GM23248 (cell line): ENCODE results near the gene FAM163A. TPM values are rescaled to one million over a fixed set of nuclear protein-coding genes. Genes with fewer than 3 reads are reported as not detected.
A peak's percentile ranks its signal among the peaks of the same experiment; 100 is the strongest.

Source experiments
- DNase-seq: peaks from one replicate; pipeline ENCODE4 v3.0.0-alpha.2; 2015
- H2AFZ ChIP-seq: fragments of 200-600 bp; sonication (generic); 2 replicates; pipeline ENCODE4 v1.6.1; 2016; ENCODE audit warnings: antibody characterized with exemption
- H3F3A ChIP-seq: fragments of 200-600 bp; sonication (generic); 2 replicates; pipeline ENCODE4 v1.6.1; 2016; ENCODE audit warnings: mild to moderate bottlenecking, antibody characterized with exemption, mixed run types; ENCODE audit not compliant: insufficient read depth
- H3K27ac ChIP-seq: fragments of 200-600 bp; sonication (generic); 2 replicates; pipeline ENCODE4 v1.5.1; 2016; ENCODE audit warnings: mild to moderate bottlenecking
- H3K27me3 ChIP-seq: fragments of 200-600 bp; sonication (generic); replicated peaks from 2 replicates; pipeline ENCODE4 v1.6.1; 2016; ENCODE audit warnings: mild to moderate bottlenecking; ENCODE audit not compliant: insufficient read depth
- H3K36me3 ChIP-seq: fragments of 200-600 bp; sonication (generic); 2 replicates; pipeline ENCODE4 v1.6.1; 2016; ENCODE audit warnings: low read depth, mild to moderate bottlenecking
- H3K4me1 ChIP-seq: fragments of 200-600 bp; sonication (generic); 2 replicates; pipeline ENCODE4 v1.6.1; 2016; ENCODE audit warnings: mild to moderate bottlenecking; ENCODE audit not compliant: insufficient read depth
- H3K4me2 ChIP-seq: fragments of 200-600 bp; sonication (generic); one replicate; pipeline ENCODE4 v1.6.1; 2016; ENCODE audit warnings: mild to moderate bottlenecking; ENCODE audit not compliant: unreplicated experiment
- H3K4me3 ChIP-seq: fragments of 200-600 bp; sonication (generic); 2 replicates; pipeline ENCODE4 v1.5.1; 2016; ENCODE audit warnings: mild to moderate bottlenecking
- H3K79me2 ChIP-seq: fragments of 200-600 bp; sonication (generic); 2 replicates; pipeline ENCODE4 v1.6.1; 2016; ENCODE audit warnings: mild to moderate bottlenecking; ENCODE audit not compliant: insufficient read depth
- H3K9ac ChIP-seq: fragments of 200-600 bp; sonication (generic); 2 replicates; pipeline ENCODE4 v1.6.1; 2016; ENCODE audit warnings: mild to moderate bottlenecking
- H3K9me2 ChIP-seq: fragments of 200-600 bp; sonication (generic); 2 replicates; pipeline ENCODE4 v1.6.1; 2016; ENCODE audit warnings: mixed run types, mild to moderate bottlenecking, moderate library complexity; ENCODE audit not compliant: insufficient read depth
- H3K9me3 ChIP-seq: fragments of 200-600 bp; sonication (generic); one replicate; pipeline ENCODE4 v1.6.1; 2017; ENCODE audit warnings: low read depth
- H4K20me1 ChIP-seq: fragments of 200-600 bp; sonication (generic); 2 replicates; pipeline ENCODE4 v1.6.0; 2016; ENCODE audit not compliant: insufficient read depth
- EZH2 ChIP-seq: fragments of 200-600 bp; sonication (generic); IDR thresholded peaks from 2 replicates; pipeline ENCODE4 v1.6.1; 2018; ENCODE audit warnings: antibody characterized with exemption, mild to moderate bottlenecking; ENCODE audit not compliant: insufficient read depth, poor library complexity, severe bottlenecking
- EZH2phosphoT487 ChIP-seq: fragments of 200-600 bp; sonication (generic); IDR thresholded peaks from 2 replicates; pipeline ENCODE4 v1.6.1; 2018; ENCODE audit warnings: antibody characterized with exemption, moderate library complexity, mild to moderate bottlenecking, low read depth; ENCODE audit not compliant: insufficient read depth
- WGBS, 2 experiments: methylation state at CpG; one replicate each; pipeline ENCODE4 v1.1.6; 2015 to 2017; ENCODE audit warnings: low lambda C conversion rate in 2 of 2, low coverage in 1 of 2; ENCODE audit errors: missing lambda C conversion rate in 2 of 2; 5-methylcytosine and 5-hydroxymethylcytosine counted together
- in situ Hi-C: fragments of 300-500 bp; cut with MboI; formaldehyde crosslinking; loops from 2 replicates; pipeline ENCODE4 v1.15.0; 2020
- polyA plus RNA-seq: library from polyadenylated mRNA; unstranded; fragments of >200 nt; fragmentation: Nextera tagmentation; extraction: Ambion mirVana; gene quantifications from 2 replicates; pipeline ENCODE4 v1.2.1, GENCODE V29; 2016
- total RNA-seq: library from RNA; depleted of rRNA; stranded (reverse); fragments of >200 nt; shearing (Covaris generic); gene quantifications from 2 replicates; pipeline ENCODE4 v1.2.3, GENCODE V29; 2014

FAM163A gene
- total and polyA plus RNA-seq, 2 experiments from 2014 or later, result not detected

GRCh38 chr1:179810367-179810715, 67.2 kb downstream of the FAM163A start:
- WGBS, 2 experiments, result 51% methylated on average over 7 of the region's 7 CpGs
- in situ Hi-C loops, result no loop called here
- Histone ChIP-seq H3K9ac (no peak overlapping the region), H3K9me2 (no peaks in the 10 kb centered on the region), H3K27me3 (peaks cover 10% of the 10 kb centered on the region; the same call in 1 of the 2 replicates), H3K9me3 (no peaks in the 10 kb centered on the region), H3K4me3 (no peak overlapping the region), H3K36me3 (no peaks in the 10 kb centered on the region), H2AFZ (no peak overlapping the region), H3K79me2 (no peaks in the 10 kb centered on the region), H3F3A (no peaks in the 10 kb centered on the region), H4K20me1 (no peaks in the 10 kb centered on the region), H3K27ac (no peak overlapping the region), H3K4me1 (no peaks in the 10 kb centered on the region), H3K4me2 (no peak overlapping the region)
- no peak for DNase-seq
- TF ChIP-seq EZH2phosphoT487 (no peak), EZH2 (no peak)

GRCh38 chr1:179812501-179813292, 69.6 kb downstream of the FAM163A start:
- H3K9me2 ChIP-seq, result no peaks in the 10 kb centered on the region
- H3K4me1 ChIP-seq, result 0 out of 2 replicates have a peak, but pooled peaks cover 2% of the 10 kb centered on the region
- H3K27ac ChIP-seq, result no peak overlapping the region
- 73 to 74% methylated on average over 35 to 37 of the region's 37 CpGs for whole genome bisulfite sequencing, 2 experiments
- no peaks in the 10 kb centered on the region for H3K79me2 ChIP-seq
- no peak for DNase-seq
- H3K36me3 ChIP-seq, result no peaks in the 10 kb centered on the region
- no peak overlapping the region for H3K4me3 ChIP-seq
- no peak overlapping the region for H2AFZ ChIP-seq
- in situ Hi-C loops, result no loop called here
- H3K9me3 ChIP-seq, result no peaks in the 10 kb centered on the region
- H4K20me1 ChIP-seq, result no peaks in the 10 kb centered on the region
- TF ChIP-seq EZH2phosphoT487, result no peak
- TF ChIP-seq EZH2, result no peak
- H3K9ac ChIP-seq, result no peak overlapping the region
- no peaks in the 10 kb centered on the region for H3F3A ChIP-seq
- no peak overlapping the region for H3K4me2 ChIP-seq
- H3K27me3 ChIP-seq, result peaks cover 10% of the 10 kb centered on the region; the same call in 1 of the 2 replicates

GRCh38 chr1:179813626-179814545, 70.8 kb downstream of the FAM163A start:
- H3K27me3 ChIP-seq, result peaks cover 10% of the 10 kb centered on the region; the same call in 1 of the 2 replicates
- TF ChIP-seq EZH2phosphoT487, result no peak
- no peak for TF ChIP-seq EZH2
- no peaks in the 10 kb centered on the region for H3K9me2 ChIP-seq
- no peak for DNase-seq
- H3K27ac ChIP-seq, result no peak overlapping the region
- H4K20me1 ChIP-seq, result no peaks in the 10 kb centered on the region
- no peaks in the 10 kb centered on the region for H3K79me2 ChIP-seq
- H3K9me3 ChIP-seq, result no peaks in the 10 kb centered on the region
- 66 to 71% methylated on average over 27 to 28 of the region's 28 CpGs for WGBS, 2 experiments
- in situ Hi-C loops, result no loop called here
- H3F3A ChIP-seq, result no peaks in the 10 kb centered on the region
- peaks cover 11% of the 10 kb centered on the region; the same call in 1 of the 2 replicates for H3K4me1 ChIP-seq
- no peak overlapping the region; the same call in 1 of the 2 replicates for H3K9ac ChIP-seq
- peak overlapping the region; percentile 68 for H3K4me3 ChIP-seq
- H2AFZ ChIP-seq, result peak overlapping the region; percentile 88
- H3K4me2 ChIP-seq, result peak overlapping the region; percentile 98
- no peaks in the 10 kb centered on the region for H3K36me3 ChIP-seq

- TF ChIP-seq EZH2phosphoT487 (no peak), EZH2 (no peak)
- 1 to 3% methylated on average over 16 of the region's 16 CpGs for WGBS, 2 experiments
- H3K4me3 ChIP-seq, result peak overlapping the region; percentile 68
- no peak overlapping the region for H3K27ac ChIP-seq
- H3K4me2 ChIP-seq, result peak overlapping the region; percentile 98
- H3K9ac ChIP-seq, result peak overlapping the region; percentile 52
- H3F3A ChIP-seq, result no peaks in the 10 kb centered on the region
- no peaks in the 10 kb centered on the region for H3K36me3 ChIP-seq
- H2AFZ ChIP-seq, result peak overlapping the region; percentile 88
- no peaks in the 10 kb centered on the region for H3K79me2 ChIP-seq
- DNase-seq, result peak; percentile 87
- no peaks in the 10 kb centered on the region for H4K20me1 ChIP-seq
- H3K9me2 ChIP-seq, result no peaks in the 10 kb centered on the region
- H3K9me3 ChIP-seq, result no peaks in the 10 kb centered on the region
- peaks cover 12% of the 10 kb centered on the region; the same call in 1 of the 2 replicates for H3K4me1 ChIP-seq
- H3K27me3 ChIP-seq, result peaks cover 10% of the 10 kb centered on the region; the same call in 1 of the 2 replicates
- in situ Hi-C loops, result no loop called here
Observed at GRCh38 chr1:179814546-179814838, 71.4 kb downstream of the FAM163A start.
